Measurements from ENCODE around the gene KIAA1586.

KIAA1586 gene

DNA sequence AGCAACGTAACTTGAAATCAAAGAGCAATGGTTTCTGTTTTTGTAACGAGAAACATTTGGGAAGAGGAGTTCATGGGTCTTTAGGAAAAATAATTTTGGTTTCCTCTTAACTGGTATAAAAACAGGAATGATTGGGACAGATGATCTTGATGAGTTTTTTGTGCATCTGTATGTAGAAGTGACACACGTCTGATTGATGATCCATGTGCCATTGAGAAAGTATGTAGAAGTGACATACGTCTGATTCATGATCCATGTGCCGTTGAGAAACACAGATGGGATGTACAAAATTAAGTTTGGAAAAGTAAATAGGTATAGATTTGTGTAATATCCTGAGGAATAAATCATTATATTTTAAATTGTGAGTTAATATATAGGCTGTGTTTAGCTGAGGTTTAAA lies 2.1 kb downstream of the KIAA1586 start:
- H3K27ac ChIP-seq = no peak overlapping the region
- TF ChIP-seq, protein P1, sequence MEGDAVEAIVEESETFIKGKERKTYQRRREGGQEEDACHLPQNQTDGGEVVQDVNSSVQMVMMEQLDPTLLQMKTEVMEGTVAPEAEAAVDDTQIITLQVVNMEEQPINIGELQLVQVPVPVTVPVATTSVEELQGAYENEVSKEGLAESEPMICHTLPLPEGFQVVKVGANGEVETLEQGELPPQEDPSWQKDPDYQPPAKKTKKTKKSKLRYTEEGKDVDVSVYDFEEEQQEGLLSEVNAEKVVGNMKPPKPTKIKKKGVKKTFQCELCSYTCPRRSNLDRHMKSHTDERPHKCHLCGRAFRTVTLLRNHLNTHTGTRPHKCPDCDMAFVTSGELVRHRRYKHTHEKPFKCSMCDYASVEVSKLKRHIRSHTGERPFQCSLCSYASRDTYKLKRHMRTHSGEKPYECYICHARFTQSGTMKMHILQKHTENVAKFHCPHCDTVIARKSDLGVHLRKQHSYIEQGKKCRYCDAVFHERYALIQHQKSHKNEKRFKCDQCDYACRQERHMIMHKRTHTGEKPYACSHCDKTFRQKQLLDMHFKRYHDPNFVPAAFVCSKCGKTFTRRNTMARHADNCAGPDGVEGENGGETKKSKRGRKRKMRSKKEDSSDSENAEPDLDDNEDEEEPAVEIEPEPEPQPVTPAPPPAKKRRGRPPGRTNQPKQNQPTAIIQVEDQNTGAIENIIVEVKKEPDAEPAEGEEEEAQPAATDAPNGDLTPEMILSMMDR (conservative IDR thresholded peaks at IDR 0.05) = no peak

DNA sequence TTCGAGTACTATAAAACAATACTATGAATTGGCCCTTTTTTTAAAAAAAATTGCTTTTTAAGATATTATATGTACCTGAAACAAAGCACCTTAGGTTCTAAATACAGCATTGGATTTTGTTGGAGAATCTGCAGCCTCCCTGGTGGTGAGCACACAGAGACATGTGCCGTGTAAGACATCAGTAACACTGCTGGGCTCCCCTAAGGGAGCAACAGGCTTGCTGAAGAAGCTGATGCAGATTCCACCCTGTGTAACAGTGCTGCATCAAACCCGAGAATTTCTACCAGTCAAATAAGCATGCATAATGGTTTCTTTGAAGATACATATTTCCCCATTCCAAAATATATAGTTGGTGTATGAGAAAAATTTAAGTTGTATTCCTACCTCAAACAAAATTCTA lies 17.4 kb downstream of the KIAA1586 start:
- no peak overlapping the region for H3K27ac ChIP-seq

DNA sequence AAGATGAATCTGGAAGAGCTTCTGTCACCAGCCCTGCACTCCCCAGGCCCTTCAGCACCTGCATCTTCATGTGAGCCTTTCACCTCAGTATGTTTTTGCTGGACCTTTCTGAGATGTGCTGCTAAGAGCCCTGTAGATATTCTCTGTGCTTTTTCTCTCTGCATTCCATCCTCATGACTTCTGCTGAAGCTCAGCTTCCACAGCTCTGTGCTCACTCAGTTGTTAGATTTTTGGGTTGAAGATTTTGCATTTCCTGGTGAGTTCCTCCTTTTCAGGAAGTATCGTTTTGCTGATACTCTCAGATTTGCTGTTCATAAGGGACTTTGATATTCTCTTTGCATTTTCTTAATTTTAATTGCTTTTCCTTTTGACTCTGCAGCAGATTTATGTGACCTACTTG lies 18.3 kb downstream of the KIAA1586 start:
- TF ChIP-seq, protein P1 (conservative IDR thresholded peaks at IDR 0.05) = no peak
- H3K27ac ChIP-seq = no peak overlapping the region

More for the DNA sequence above, 17.4 kb downstream of the KIAA1586 start:
- TF ChIP-seq, protein P1 (conservative IDR thresholded peaks at IDR 0.05) = no peak

DNA sequence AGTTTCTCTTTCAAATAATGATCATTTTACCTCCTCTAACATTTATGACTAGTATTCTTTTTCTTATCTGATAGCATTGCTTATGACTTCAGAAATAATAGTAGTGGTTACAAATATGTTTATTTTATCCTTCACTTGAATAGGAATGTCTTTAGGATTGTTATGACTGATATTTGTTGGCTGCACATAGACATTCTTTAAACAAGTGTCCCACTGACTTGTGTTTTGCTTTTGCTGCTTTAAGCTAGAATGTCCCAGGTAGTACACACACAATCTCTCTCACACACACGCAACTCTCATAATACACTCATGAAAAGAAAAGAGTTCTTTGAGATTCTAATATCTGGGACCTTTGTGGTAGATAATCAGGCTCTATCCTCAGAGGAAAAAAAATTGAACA lies 21.6 kb downstream of the KIAA1586 start:
- TF ChIP-seq, protein P1 (conservative IDR thresholded peaks at IDR 0.05) = no peak
- H3K27ac ChIP-seq = no peak overlapping the region

DNA sequence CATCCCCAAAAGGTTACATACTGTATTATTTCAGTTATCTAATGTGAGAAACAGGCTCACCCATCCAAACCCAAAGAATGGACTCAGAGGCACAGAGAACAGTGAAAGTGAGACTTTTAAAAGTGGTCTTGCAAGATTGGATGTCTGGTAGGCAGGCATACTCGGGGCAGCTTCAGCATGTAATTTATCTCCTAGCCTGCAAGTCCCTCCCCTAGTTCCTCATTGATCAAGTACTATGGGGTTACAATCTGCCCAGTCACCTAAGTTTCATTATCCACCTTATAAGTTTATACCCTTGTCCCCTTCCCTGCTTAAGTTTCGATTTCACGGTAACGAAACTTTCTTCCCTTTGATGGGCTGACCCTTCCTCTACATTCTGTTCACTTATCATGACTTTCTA lies 22.7 kb downstream of the KIAA1586 start:
- no peak overlapping the region for H3K27ac ChIP-seq
- TF ChIP-seq, protein P1 (conservative IDR thresholded peaks at IDR 0.05) = no peak

DNA sequence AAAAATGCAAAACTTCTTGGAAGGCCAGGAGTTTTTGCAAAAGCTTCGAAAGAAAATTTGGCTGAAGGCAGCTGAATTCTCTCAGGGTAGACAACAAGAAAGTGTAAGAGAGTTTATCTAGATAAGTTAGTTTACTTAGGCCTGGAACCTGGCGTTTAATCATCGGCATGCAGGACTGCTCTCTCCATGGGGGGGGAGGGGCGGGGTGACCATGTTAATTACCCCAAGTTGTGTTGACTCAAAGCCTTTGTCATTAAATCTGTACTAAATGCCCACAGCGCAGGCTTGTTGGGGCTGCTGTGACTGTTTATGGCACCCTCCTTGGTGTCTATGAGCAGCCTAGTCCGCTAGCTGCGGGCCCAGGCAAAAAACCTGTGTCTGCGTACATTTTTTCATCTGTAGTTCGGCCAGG lies 23.4 kb downstream of the KIAA1586 start:
- H3K27ac ChIP-seq = no peak overlapping the region
- TF ChIP-seq, protein P1 (conservative IDR thresholded peaks at IDR 0.05) = no peak

DNA sequence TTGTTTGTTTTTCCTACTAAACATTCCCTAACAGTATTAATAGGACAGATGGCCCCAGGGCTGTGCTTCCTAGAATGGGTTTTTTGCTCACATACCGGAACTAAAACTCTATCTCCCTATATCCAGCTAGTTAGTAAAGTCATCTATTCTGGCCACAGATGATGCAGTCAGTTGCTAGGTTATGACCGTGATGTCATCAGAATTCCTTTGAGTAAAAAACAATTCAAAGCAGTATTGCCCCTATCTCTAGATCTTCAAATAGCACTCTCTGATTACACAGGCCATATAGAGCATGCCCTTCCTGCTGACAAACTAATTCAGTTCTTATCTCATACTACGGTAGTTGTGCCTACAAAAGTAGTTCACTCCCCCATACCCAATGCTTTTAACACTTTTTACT lies 25.6 kb downstream of the KIAA1586 start:
- no peak overlapping the region for H3K27ac ChIP-seq
- TF ChIP-seq, protein P1 (conservative IDR thresholded peaks at IDR 0.05) = no peak

DNA sequence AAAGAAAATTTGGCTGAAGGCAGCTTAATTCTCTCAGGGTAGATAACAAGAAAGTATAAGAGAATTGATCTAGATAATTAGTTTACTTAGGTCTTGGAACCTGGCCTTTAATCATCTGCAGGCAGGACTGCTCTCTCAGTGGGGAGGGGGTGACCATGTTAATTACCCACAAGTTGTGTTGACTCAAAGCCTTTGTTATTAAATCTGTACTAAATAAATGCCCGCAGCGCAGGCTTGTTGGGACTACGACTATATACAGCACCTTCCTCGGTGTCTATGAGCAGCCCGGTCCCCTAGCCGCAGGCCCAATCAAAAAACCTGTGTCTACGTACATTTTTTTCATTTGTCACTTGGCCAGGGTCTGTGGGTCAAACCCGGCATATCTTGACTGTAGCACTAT lies 27.9 kb downstream of the KIAA1586 start:
- TF ChIP-seq, protein P1 (conservative IDR thresholded peaks at IDR 0.05) = no peak
- no peak overlapping the region for H3K27ac ChIP-seq
